ENCODE results near the gene SRSF7. TPM values are rescaled to one million over a fixed set of nuclear protein-coding genes. Genes with fewer than 3 reads are reported as not detected.

SRSF7 gene
- polyA plus RNA-seq, 1 donor (not counting 4 experiments of a cell fraction or from before 2014, with no cell fraction given) = 316 TPM

DNA sequence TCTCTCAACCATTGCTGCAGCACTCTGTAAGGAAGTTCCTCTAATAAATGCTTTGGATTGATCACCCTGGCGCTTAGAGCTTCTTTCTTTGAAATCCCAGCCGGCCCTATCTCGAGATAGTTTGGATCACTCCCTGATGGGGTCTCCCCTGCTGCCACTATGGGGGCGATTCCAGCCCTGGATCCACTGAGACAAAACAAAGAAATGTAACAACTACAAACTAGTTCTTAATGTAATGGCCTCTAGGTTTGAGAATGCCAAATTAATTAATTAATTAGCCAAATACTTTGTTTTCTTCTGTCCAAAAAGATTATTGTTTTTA lies 15.2 kb downstream of the SRSF7 start:
- H4K20me1 ChIP-seq (ENCODE audit: control insufficient read depth, extremely low read depth, insufficient read depth, low read length) = no peaks in the 10 kb centered on the region
- H3K27ac ChIP-seq (ENCODE audit: control insufficient read depth, insufficient read depth, low read length) = no peak overlapping the region
- H3K36me3 ChIP-seq (ENCODE audit: control insufficient read depth in 2 of 2, extremely low read depth in 1 of 2, insufficient read depth in 2 of 2, low read length in 2 of 2) = peaks cover 2 to 10% of the 10 kb centered on the region in 2 experiments
- H3K4me2 ChIP-seq (ENCODE audit: control insufficient read depth, extremely low read depth, insufficient read depth, low read depth, low read length) = no peak overlapping the region
- no peaks in the 10 kb centered on the region for H3K79me2 ChIP-seq (ENCODE audit: control insufficient read depth, insufficient read depth, low read length)
- H3K4me1 ChIP-seq (ENCODE audit: control insufficient read depth, extremely low read depth, insufficient read depth, low read length) = no peaks in the 10 kb centered on the region
- no peaks in the 10 kb centered on the region for H3K9me3 ChIP-seq (ENCODE audit: control insufficient read depth, low read depth, low read length)
- no peak for FAIRE-seq
- no peaks in the 10 kb centered on the region for H3K27me3 ChIP-seq (ENCODE audit: control insufficient read depth, extremely low read depth, insufficient read depth, low read length)
- DNase-seq (ENCODE audit: low read depth, low spot score) = no peak
- TF ChIP-seq EZH2 (IDR thresholded peaks at IDR 0.05; ENCODE audit: low read length) (no peak), CTCF (optimal IDR thresholded peaks at IDR 0.05 in 1 of 3, IDR thresholded peaks at IDR 0.05 in 1 of 3, conservative IDR thresholded peaks at IDR 0.05 in 1 of 3; ENCODE audit: extremely low read depth in 1 of 3, insufficient read depth in 2 of 3, low read length in 3 of 3) (no peak)
- H2AFZ ChIP-seq (ENCODE audit: control insufficient read depth, low read length) = no peak overlapping the region
- H3K9me1 ChIP-seq (ENCODE audit: control insufficient read depth, extremely low read depth, insufficient read depth, low read length) = no peaks in the 10 kb centered on the region
- no peak overlapping the region for H3K9ac ChIP-seq (ENCODE audit: control insufficient read depth, extremely low read depth, insufficient read depth, low read length)
- dilution Hi-C loops (cut with MboI; ENCODE audit: extremely low pct_ligation_motif_present, low sequenced_read_pairs) = loop anchor here (25.0 kb wide), 1 partner anchor 174 kb away; no protein-coding TSS in a partner anchor
- H3K4me3 ChIP-seq (ENCODE audit: control insufficient read depth in 2 of 3, extremely low read depth in 1 of 3, insufficient read depth in 2 of 3, low read depth in 1 of 3, low read length in 3 of 3) = no peak overlapping the region

- no peak for DNase-seq (ENCODE audit: low read depth, low spot score)
- Histone ChIP-seq H3K9ac (ENCODE audit: control insufficient read depth, extremely low read depth, insufficient read depth, low read length) (no peak overlapping the region), H3K4me1 (ENCODE audit: control insufficient read depth, extremely low read depth, insufficient read depth, low read length) (no peaks in the 10 kb centered on the region), H3K27ac (ENCODE audit: control insufficient read depth, insufficient read depth, low read length) (no peak overlapping the region), H4K20me1 (ENCODE audit: control insufficient read depth, extremely low read depth, insufficient read depth, low read length) (no peaks in the 10 kb centered on the region), H3K4me2 (ENCODE audit: control insufficient read depth, extremely low read depth, insufficient read depth, low read depth, low read length) (no peak overlapping the region), H2AFZ (ENCODE audit: control insufficient read depth, low read length) (no peak overlapping the region), H3K79me2 (ENCODE audit: control insufficient read depth, insufficient read depth, low read length) (no peaks in the 10 kb centered on the region), H3K36me3 (ENCODE audit: control insufficient read depth in 2 of 2, extremely low read depth in 1 of 2, insufficient read depth in 2 of 2, low read length in 2 of 2) (peaks cover 2 to 8% of the 10 kb centered on the region in 2 experiments), H3K9me3 (ENCODE audit: control insufficient read depth, low read depth, low read length) (no peaks in the 10 kb centered on the region), H3K27me3 (ENCODE audit: control insufficient read depth, extremely low read depth, insufficient read depth, low read length) (no peaks in the 10 kb centered on the region), H3K4me3 (ENCODE audit: control insufficient read depth in 2 of 3, extremely low read depth in 1 of 3, insufficient read depth in 2 of 3, low read depth in 1 of 3, low read length in 3 of 3) (no peak overlapping the region), H3K9me1 (ENCODE audit: control insufficient read depth, extremely low read depth, insufficient read depth, low read length) (no peaks in the 10 kb centered on the region)
- TF ChIP-seq CTCF (optimal IDR thresholded peaks at IDR 0.05 in 1 of 3, IDR thresholded peaks at IDR 0.05 in 1 of 3, conservative IDR thresholded peaks at IDR 0.05 in 1 of 3; ENCODE audit: extremely low read depth in 1 of 3, insufficient read depth in 2 of 3, low read length in 3 of 3) = no peak
- TF ChIP-seq EZH2 (IDR thresholded peaks at IDR 0.05; ENCODE audit: low read length) = no peak
- dilution Hi-C loops (cut with MboI; ENCODE audit: extremely low pct_ligation_motif_present, low sequenced_read_pairs) = loop anchor here (25.0 kb wide), 1 partner anchor 172 kb away; no protein-coding TSS in a partner anchor
- FAIRE-seq = no peak
Measured at GRCh38 chr2:38734299-38735058, 16.7 kb downstream of the SRSF7 start.

All from keratinocyte (primary cell).